ENCODE measurements around the gene AKAIN1.

- TF ChIP-seq CTCF (IDR thresholded peaks at IDR 0.05) (no peak), POLR2A (IDR thresholded peaks at IDR 0.05) (no peak)
Observed at GRCh38 chr18:5158587-5158986, 38.5 kb downstream of the AKAIN1 start.

Data from body of pancreas (tissue), 4 donors.